Keratinocyte (primary cell): Measurements from ENCODE around the gene CAP2. TPM values are rescaled to one million over a fixed set of nuclear protein-coding genes. Genes with fewer than 3 reads are reported as not detected.

Experiments
- DNase-seq: peaks from one replicate; pipeline ENCODE4 v3.0.0-alpha.2; 2011; ENCODE audit warnings: low read depth, missing footprints, low spot score
- FAIRE-seq: peaks from 2 replicates; lab custom pipeline; 2011; peaks lifted over from hg19 to GRCh38; lab: Jason Lieb, UNC
- H2AFZ ChIP-seq: 2 replicates; pipeline ENCODE4 v1.6.0; 2012; ENCODE audit warnings: low read length, control low read depth, inconsistent platforms; ENCODE audit not compliant: control insufficient read depth
- H3K27ac ChIP-seq: 2 replicates; pipeline ENCODE4 v1.5.1; 2011; ENCODE audit warnings: low read length; ENCODE audit not compliant: control insufficient read depth, insufficient read depth
- H3K27me3 ChIP-seq: 3 replicates; pipeline ENCODE4 v1.6.0; 2011; ENCODE audit warnings: low read length; ENCODE audit not compliant: control insufficient read depth, insufficient read depth; ENCODE audit errors: extremely low read depth
- H3K36me3 ChIP-seq, 2 experiments: 2 replicates in 1 of 2; 3 replicates in 1 of 2; pipeline ENCODE4 v1.5.1; 2011; ENCODE audit warnings: low read length in 2 of 2, mild to moderate bottlenecking in 1 of 2; ENCODE audit not compliant: control insufficient read depth in 2 of 2, insufficient read depth in 2 of 2; ENCODE audit errors: extremely low read depth in 1 of 2
- H3K4me1 ChIP-seq: 3 replicates; pipeline ENCODE4 v1.5.1; 2011; ENCODE audit warnings: low read length; ENCODE audit not compliant: control insufficient read depth, insufficient read depth; ENCODE audit errors: extremely low read depth
- H3K4me2 ChIP-seq: 3 replicates; pipeline ENCODE4 v1.6.0; 2011; ENCODE audit warnings: low read depth, low read length; ENCODE audit not compliant: control insufficient read depth, insufficient read depth; ENCODE audit errors: extremely low read depth
- H3K4me3 ChIP-seq, 3 experiments: fragments of 200-600 bp in 1 of 3; sonication (generic) in 1 of 3; 2 replicates in 2 of 3; 3 replicates in 1 of 3; pipeline ENCODE4 v1.5.1; 2011 to 2016; ENCODE audit warnings: low read length in 3 of 3, mild to moderate bottlenecking in 3 of 3, control low read depth in 2 of 3, inconsistent platforms in 1 of 3, low read depth in 1 of 3, mixed read lengths in 1 of 3, mixed run types in 1 of 3, moderate library complexity in 1 of 3; ENCODE audit not compliant: control insufficient read depth in 2 of 3, insufficient read depth in 2 of 3; ENCODE audit errors: extremely low read depth in 1 of 3
- H3K79me2 ChIP-seq: 2 replicates; pipeline ENCODE4 v1.6.0; 2012; ENCODE audit warnings: low read length; ENCODE audit not compliant: control insufficient read depth, insufficient read depth
- H3K9ac ChIP-seq: 3 replicates; pipeline ENCODE4 v1.6.0; 2011; ENCODE audit warnings: low read length; ENCODE audit not compliant: control insufficient read depth, insufficient read depth; ENCODE audit errors: extremely low read depth
- H3K9me1 ChIP-seq: 3 replicates; pipeline ENCODE4 v1.6.0; 2011; ENCODE audit warnings: low read length; ENCODE audit not compliant: control insufficient read depth, insufficient read depth; ENCODE audit errors: extremely low read depth
- H3K9me3 ChIP-seq: 2 replicates; pipeline ENCODE4 v1.5.1; 2012; ENCODE audit warnings: low read depth, low read length; ENCODE audit not compliant: control insufficient read depth
- H4K20me1 ChIP-seq: 3 replicates; pipeline ENCODE4 v1.6.0; 2011; ENCODE audit warnings: low read length; ENCODE audit not compliant: control insufficient read depth, insufficient read depth; ENCODE audit errors: extremely low read depth
- EZH2 ChIP-seq: IDR thresholded peaks from one replicate; pipeline ENCODE4 v1.6.1; 2012; ENCODE audit warnings: inconsistent platforms, mild to moderate bottlenecking, low read length, moderate library complexity
- dilution Hi-C: fragments of 300-500 bp; cut with MboI; formaldehyde crosslinking; loops from one replicate; pipeline ENCODE4 v1.7.0; 2020; ENCODE audit warnings: low sequenced_read_pairs; ENCODE audit not compliant: extremely low pct_ligation_motif_present
- polyA plus RNA-seq, 5 experiments: library from polyadenylated mRNA; depleted of rRNA in 3 of 5; stranded (reverse) in 3 of 5; stranded (forward) in 1 of 5; unstranded in 1 of 5; fragments of >200 nt; gene quantifications; 1 replicate in 1 of 5; 2 replicates in 3 of 5; 3 replicates in 1 of 5; pipeline versions ENCODE4 v1.2.1 to v1.2.3, GENCODE V29; 2011 to 2012; ENCODE audit warnings: missing spikeins in 2 of 5, low read depth in 1 of 5, low replicate concordance in 1 of 5
- TF ChIP-seq, protein P1 (sequence below), 3 experiments: IDR thresholded peaks in 1 of 3; conservative IDR thresholded peaks in 1 of 3; optimal IDR thresholded peaks in 1 of 3; 2 replicates in 2 of 3; 3 replicates in 1 of 3; pipeline versions ENCODE3 to v1.5.1; 2011; ENCODE audit warnings: low read length in 3 of 3, mild to moderate bottlenecking in 3 of 3, moderate library complexity in 2 of 3, control low read depth in 1 of 3, inconsistent platforms in 1 of 3; ENCODE audit not compliant: insufficient read depth in 2 of 3; ENCODE audit errors: extremely low read depth in 1 of 3

Gene CAP2
- polyA plus RNA-seq, 1 donor (not counting 4 experiments of a cell fraction or from before 2014, with no cell fraction given), result 12.1 TPM

DNA sequence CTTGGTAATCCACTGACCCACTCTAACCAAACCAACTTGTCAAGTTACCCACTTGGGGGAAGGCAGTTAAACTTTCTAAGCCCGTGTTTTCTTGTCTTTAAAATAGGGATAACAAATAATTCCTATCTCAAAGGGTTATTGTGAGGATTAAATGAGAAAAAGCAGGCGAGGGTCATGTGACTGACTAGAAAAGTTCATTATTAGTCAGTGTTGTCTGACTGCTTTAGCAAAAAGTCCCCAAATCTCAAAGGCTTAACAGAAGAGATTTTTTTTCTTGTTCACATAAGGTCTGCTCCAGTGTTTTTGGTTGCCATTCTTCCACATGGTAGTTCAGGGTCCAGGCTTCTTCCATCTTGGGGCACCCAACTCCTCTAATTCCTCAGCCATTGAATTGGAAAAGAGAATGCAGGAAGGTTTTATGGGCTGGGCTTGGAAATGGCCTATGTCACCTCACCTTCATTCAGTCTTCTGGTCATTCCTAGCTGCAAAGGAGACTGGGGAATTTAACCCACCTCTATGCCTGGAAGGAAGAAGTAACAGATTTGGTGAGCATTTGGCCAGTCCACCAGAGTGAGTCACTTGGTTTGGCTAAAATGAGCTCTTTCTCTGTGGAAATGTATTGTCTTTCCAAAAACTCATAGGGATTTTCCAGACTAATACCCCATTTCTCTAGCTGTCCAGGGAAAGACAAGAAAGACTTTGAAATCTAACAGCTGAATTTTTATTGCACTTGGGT lies 77.0 kb downstream of the CAP2 start:
- H3K9me1 ChIP-seq, result no peaks in the 10 kb centered on the region
- no peaks in the 10 kb centered on the region for H3K9me3 ChIP-seq
- dilution Hi-C loops, result no loop called here
- no peak for DNase-seq
- no peak overlapping the region for H3K9ac ChIP-seq
- no peak overlapping the region for H3K4me3 ChIP-seq
- TF ChIP-seq, protein P1, sequence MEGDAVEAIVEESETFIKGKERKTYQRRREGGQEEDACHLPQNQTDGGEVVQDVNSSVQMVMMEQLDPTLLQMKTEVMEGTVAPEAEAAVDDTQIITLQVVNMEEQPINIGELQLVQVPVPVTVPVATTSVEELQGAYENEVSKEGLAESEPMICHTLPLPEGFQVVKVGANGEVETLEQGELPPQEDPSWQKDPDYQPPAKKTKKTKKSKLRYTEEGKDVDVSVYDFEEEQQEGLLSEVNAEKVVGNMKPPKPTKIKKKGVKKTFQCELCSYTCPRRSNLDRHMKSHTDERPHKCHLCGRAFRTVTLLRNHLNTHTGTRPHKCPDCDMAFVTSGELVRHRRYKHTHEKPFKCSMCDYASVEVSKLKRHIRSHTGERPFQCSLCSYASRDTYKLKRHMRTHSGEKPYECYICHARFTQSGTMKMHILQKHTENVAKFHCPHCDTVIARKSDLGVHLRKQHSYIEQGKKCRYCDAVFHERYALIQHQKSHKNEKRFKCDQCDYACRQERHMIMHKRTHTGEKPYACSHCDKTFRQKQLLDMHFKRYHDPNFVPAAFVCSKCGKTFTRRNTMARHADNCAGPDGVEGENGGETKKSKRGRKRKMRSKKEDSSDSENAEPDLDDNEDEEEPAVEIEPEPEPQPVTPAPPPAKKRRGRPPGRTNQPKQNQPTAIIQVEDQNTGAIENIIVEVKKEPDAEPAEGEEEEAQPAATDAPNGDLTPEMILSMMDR (optimal IDR thresholded peaks at IDR 0.05 in 1 of 3, IDR thresholded peaks at IDR 0.05 in 1 of 3, conservative IDR thresholded peaks at IDR 0.05 in 1 of 3; ENCODE audit: extremely low read depth in 1 of 3, insufficient read depth in 2 of 3, low read length in 3 of 3), result no peak
- TF ChIP-seq EZH2, result no peak
- peaks cover 4% of the 10 kb centered on the region for H3K4me1 ChIP-seq
- H2AFZ ChIP-seq, result no peak overlapping the region
- H3K27ac ChIP-seq, result no peak overlapping the region
- no peaks in the 10 kb centered on the region for H4K20me1 ChIP-seq
- peaks cover 0 to 1% of the 10 kb centered on the region in 2 experiments for H3K36me3 ChIP-seq
- H3K79me2 ChIP-seq, result no peaks in the 10 kb centered on the region
- no peak for FAIRE-seq
- H3K27me3 ChIP-seq, result no peaks in the 10 kb centered on the region
- H3K4me2 ChIP-seq, result no peak overlapping the region

DNA sequence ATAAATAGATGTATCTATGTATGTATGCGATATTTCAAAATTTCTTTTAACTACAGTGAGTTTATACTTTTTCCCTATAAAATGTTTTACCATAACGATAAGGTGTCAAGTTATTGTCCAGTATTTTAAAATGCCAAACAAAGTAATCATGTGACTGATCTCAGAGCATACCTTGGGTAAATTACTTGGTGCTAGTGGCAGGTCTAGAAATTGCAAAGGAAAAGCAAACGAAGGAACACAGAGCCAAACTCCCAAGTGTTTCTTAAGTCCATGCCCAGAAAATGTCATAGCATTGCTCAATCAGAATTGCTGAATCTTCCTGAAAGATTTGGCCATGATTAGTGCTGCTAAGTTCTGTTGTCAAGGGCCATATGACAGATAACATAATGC lies 77.5 kb downstream of the CAP2 start:
- Histone ChIP-seq H3K9ac (no peak overlapping the region), H3K4me2 (no peak overlapping the region), H3K9me3 (no peaks in the 10 kb centered on the region), H3K36me3 (peaks cover 0 to 1% of the 10 kb centered on the region in 2 experiments), H3K27me3 (no peaks in the 10 kb centered on the region), H3K9me1 (no peaks in the 10 kb centered on the region), H3K27ac (no peak overlapping the region), H3K4me1 (peaks cover 4% of the 10 kb centered on the region), H3K4me3 (no peak overlapping the region), H3K79me2 (no peaks in the 10 kb centered on the region), H4K20me1 (no peaks in the 10 kb centered on the region), H2AFZ (no peak overlapping the region)
- TF ChIP-seq, protein P1 (optimal IDR thresholded peaks at IDR 0.05 in 1 of 3, IDR thresholded peaks at IDR 0.05 in 1 of 3, conservative IDR thresholded peaks at IDR 0.05 in 1 of 3; ENCODE audit: extremely low read depth in 1 of 3, insufficient read depth in 2 of 3, low read length in 3 of 3), result no peak
- TF ChIP-seq EZH2, result no peak
- dilution Hi-C loops, result no loop called here
- DNase-seq (no peak), FAIRE-seq (no peak)
